Hematopoietic multipotent progenitor cell treated with erythropoietin and hydrocortisone succinate and interleukin-3 and kit ligand, for 8 days (in vitro differentiated cells): ENCODE measurements around the gene YKT6.

Source experiments
- DNase-seq: peaks from one replicate; pipeline ENCODE4 v3.0.0-alpha.2; 2015

Gene YKT6

GRCh38 chr7:44261240-44261639 lies 60.5 kb downstream of the YKT6 start:
- no peak for DNase-seq

DNA sequence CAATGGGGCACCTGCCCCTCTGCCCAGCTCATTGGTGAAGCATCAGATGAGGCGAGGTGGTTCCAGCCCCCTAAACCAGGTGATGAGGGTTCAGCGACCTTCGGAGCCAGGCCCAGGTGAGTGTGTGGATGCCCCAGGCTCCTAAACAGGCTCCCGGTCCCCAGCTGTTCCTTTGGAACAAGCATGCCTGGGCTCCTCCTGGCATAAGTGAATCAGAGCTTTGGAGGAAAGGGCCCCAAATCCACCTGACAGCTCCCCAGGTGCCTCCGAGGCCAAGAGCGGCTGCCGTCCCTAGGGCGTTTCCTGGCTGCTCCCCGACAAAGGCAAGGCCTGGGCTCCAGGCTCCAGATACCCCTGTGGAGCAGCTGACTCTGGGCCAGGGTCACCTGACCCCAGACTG lies 61.3 kb downstream of the YKT6 start:
- DNase-seq, result no peak

- DNase-seq, result no peak
Measured at GRCh38 chr7:44263326-44264082, 62.7 kb downstream of the YKT6 start.
